ENCODE data around the gene TMEM163.

TMEM163 gene

GRCh38 chr2:134425724-134426496, 292.9 kb downstream of the TMEM163 start:
- DNase-seq = no peak

DNA sequence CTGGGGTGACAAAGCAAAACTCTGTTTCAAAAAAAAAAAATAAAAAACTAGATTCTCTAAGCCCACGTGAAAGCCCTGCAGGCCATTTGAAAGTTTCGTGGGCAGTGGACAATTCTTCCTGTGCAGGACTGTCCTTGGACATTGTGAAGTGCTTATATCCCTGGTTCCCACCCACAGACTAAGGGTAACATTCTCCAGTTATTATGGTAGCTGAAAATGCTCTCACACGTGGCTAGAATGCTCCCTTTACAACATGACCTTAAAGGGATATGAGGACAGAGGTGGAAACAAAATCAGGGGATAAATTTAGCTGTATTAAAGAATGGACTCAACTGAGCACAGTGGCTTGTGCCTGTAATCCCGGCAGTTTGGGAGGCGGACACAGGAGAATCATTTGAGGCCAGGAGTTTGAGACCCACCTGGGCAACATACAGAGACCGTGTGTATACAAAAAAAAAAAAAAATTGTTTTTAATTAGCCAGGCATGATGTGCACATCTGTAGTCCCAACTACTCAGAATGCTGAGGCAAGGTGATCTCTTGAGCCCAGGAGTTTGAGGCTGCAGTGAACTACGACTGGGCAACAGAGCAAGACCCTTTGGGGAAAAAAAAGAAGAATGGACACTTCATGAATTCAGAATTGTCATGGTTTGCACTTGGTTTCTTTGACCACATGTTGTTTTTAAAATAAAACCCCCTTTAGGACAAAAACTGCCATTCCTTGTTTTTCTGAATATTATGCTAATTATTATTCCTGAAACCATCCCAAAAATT, 297.1 kb downstream of the TMEM163 start:
- no peak for DNase-seq

- DNase-seq = no peak
Measured at GRCh38 chr2:134420920-134421319, 297.9 kb downstream of the TMEM163 start.

DNA sequence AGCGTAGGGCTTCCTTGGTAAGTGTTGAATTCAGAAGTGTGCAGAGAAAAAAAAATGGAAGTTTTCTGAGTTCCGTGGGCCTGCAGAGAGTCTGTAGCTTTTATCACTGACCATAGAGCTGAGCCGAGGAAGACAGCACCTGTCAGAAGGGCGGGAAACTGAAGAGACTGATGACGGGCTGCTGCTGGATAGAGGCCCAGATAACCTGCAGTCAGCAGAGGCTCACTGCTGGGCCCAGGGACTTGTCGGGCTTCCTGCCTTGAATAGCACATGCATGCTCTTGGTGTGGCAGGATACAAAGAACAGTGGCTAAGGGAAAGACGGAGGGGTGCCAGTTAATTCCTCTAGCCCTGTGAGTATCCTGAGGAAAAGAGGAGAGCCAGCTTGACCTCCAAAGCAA, 298.5 kb downstream of the TMEM163 start:
- no peak for DNase-seq

- no peak for DNase-seq
Measured at GRCh38 chr2:134417968-134418582, 300.7 kb downstream of the TMEM163 start.

DNA sequence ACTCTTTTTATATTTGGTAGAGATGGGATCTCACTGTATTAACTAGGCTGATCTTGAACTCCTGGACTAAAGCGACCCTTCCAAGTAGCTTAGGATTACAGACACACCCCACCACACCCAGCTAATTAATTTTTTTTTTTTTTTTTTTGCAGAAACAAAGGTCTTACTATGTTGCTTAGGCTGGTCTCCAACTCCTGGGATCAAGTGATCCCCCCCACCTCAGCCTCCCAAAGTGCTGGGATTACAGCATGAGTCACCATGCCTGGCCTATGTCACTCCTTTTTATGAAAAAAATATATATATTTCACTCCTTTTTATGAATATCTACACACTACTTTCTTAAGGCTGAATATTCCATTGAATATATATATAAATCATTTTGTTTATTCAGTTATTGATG, 302.2 kb downstream of the TMEM163 start:
- DNase-seq = no peak

- no peak for DNase-seq
Measured at GRCh38 chr2:134416018-134416417, 302.8 kb downstream of the TMEM163 start.

- DNase-seq = no peak
Measured at GRCh38 chr2:134413912-134414311, 304.9 kb downstream of the TMEM163 start.

DNA sequence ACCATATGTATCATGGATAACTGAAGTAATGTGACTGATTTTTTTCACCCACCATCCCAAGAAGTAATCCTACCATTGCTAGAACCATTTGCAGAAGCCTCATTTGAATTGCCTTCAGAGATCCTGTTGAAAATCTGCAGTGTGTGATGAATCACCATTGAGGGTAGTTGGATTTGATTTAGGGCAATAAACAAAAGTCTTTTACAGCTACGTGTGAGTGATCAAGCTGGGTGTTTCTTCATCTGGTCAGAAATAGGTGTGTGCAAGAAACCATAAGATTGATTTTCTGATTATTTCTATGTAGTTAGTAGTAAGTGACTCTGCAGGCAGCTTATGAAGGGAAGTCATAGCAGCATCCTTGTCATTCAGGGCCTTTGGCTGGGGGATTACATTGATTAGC, 305.4 kb downstream of the TMEM163 start:
- DNase-seq = peak; percentile 28

GRCh38 chr2:134412639-134412999, 306.2 kb downstream of the TMEM163 start:
- DNase-seq = no peak

DNA sequence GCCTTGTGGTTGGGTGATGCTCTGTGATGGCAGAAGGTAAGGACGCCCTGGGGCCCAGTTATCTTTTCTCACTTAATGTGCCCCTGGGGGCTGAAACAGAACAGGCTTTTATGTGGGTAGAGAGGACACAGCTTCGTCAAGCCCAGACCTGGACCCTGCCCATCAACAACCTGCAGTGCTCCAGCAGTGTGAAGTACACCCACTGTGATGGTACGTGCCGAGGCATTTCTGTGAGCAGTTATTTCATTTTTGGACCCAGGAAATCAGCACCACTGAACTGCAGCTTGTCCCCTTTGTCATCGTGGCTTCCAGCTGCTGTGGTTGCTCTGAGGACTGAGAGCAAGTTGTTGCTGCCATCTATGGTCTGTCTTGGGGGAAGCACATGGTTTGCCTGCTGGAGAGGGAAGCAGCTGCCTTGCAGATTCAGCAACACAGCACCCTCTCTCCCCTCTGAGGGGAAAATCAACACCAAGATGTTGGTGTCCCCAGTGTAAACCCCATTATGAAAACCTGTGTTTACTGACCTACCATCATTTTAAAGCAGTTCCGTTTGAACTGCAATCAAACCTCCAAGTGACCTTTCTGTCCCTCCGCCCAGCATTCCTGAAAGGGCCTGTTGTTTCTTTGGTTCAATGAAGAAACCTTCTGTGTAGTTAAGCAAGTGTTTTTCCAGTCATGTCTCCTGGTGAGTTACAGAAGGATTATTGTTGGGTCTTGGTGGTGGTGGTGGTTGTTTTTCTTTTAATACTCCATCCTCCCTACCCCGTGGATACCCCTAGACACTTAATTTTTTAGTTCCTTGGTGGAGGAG, 306.8 kb downstream of the TMEM163 start:
- peak; percentile 89 for DNase-seq

- DNase-seq = peak; percentile 61
Measured at GRCh38 chr2:134411279-134411827, 307.4 kb downstream of the TMEM163 start.

GRCh38 chr2:134410831-134411231, 308.0 kb downstream of the TMEM163 start:
- DNase-seq = peak; percentile 34

GRCh38 chr2:134410006-134410405, 308.8 kb downstream of the TMEM163 start:
- DNase-seq = no peak

DNA sequence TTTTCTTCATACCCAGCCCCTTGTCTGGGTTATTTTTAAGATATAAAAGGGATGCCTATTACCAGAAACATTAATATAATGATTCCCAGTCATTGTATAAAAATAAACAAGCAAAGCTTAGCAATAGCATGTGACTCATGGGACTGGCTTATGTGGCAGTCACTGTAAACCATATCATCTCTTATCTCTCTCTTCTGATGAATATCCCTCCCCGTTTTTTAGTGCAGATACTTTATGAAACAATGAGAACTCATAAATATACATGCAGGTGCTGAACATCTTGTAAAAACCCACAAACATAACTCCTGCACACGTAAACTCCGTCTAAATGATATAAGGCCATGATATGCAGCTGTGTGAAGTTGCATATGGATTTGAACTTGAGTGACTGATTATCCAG, 310.0 kb downstream of the TMEM163 start:
- no peak for DNase-seq

DNA sequence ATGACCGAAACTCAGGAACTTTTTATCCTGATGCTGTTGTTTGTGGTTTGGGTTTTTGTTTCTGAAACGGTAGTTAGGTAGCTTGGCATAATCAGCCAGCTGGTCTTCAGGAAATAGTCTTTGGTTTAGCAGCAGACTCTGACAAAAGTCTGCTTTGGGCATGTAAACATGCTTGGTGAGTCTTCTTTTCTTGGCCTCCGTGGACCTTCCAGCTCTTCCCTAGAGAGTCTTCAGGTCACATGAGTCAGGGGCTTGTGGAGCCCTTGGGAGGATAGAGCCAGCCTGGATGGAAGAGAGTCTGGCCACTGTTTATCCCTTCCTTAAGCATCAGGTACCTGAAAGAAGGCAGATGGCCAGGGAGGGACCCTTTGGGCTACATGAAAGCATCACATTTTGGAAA, 310.4 kb downstream of the TMEM163 start:
- no peak for DNase-seq

DNA sequence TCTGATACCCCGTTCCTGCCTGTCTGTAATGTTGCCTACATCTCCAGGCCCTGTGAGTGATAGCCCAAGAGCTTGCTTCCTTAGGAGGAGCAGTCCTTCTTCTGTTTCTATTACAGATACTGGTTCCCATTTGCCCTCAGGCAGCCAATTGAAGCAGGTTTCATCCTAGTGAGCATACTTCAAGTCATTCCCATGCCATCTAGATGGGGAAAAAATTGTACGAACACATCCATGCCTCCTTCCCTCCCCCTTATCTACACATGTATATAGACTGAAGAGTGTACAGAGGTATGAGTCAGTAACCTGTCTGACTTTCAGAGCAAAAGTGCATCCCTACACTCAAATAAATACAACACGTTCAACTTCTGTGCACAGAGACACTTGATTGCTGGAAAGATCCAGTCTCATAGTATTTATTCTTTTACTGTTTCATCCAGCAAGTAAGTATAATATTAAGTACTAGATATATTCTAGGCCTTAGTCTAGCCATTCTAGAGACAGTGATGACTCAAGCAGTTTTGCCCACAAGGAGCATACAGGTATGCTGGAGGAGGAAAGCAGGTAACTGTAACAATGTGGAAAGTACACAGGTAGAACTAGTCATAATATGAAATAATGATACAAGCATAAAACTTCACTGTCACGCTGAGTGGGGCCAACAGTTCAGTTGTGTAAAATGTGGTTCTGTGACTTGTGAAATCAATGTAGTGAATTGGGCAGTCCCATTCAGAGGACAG, 311.5 kb downstream of the TMEM163 start:
- no peak for DNase-seq

- no peak for DNase-seq
Measured at GRCh38 chr2:134406736-134407135, 312.1 kb downstream of the TMEM163 start.

- no peak for DNase-seq
Measured at GRCh38 chr2:134406311-134406710, 312.5 kb downstream of the TMEM163 start.

All from midbrain (tissue), 1 donor.